Lower leg skin (tissue), 4 donors: Measurements from ENCODE around the gene CPN1. TPM values are rescaled to one million over a fixed set of nuclear protein-coding genes. Genes with fewer than 3 reads are reported as not detected.
"Not testable (repeated sequence)": the region's sequence is repeated elsewhere in the genome, so short reads cannot be mapped to it uniquely, and the experiment has no call there.

Source experiments
- DNase-seq, 2 donors: peaks; one replicate each; pipeline ENCODE4 v3.0.0-alpha.2; 2019; ENCODE audit warnings: low spot score in 2 of 2
- H3K4me3 ChIP-seq: fragments of 200-600 bp; sonication (generic); 2 replicates; pipeline ENCODE4 v1.5.1; 2017; ENCODE audit warnings: mild to moderate bottlenecking, low read depth; ENCODE audit not compliant: poor library complexity, severe bottlenecking
- CTCF ChIP-seq, 3 donors: fragments of 450-650 bp; IDR thresholded peaks; one replicate each; pipeline ENCODE4 v1.5.1; 2016; ENCODE audit warnings: antibody characterized with exemption in 3 of 3, mild to moderate bottlenecking in 3 of 3, moderate library complexity in 2 of 3
- POLR2A ChIP-seq, 2 donors: fragments of 450-650 bp; IDR thresholded peaks; one replicate each; pipeline ENCODE4 v1.6.1; 2016 to 2017; ENCODE audit warnings: antibody characterized with exemption in 2 of 2, mild to moderate bottlenecking in 1 of 2, moderate library complexity in 1 of 2
- WGBS, 2 donors: methylation state at CpG; one replicate each; pipeline ENCODE4 v1.1.5; 2018; 5-methylcytosine and 5-hydroxymethylcytosine counted together
- intact Hi-C: fragments of 100-400 bp; cut with DNase I; formaldehyde crosslinking; loops from one replicate; pipeline ENCODE4 v1.15.0; 2023; ENCODE audit warnings: low total_unique reads
- total RNA-seq, 4 donors: library from RNA; depleted of rRNA; stranded (reverse); fragments of >200 nt; gene quantifications; one replicate each; pipeline ENCODE4 v1.1.0, GENCODE V29; 2016

The CPN1 gene
- not detected for total RNA-seq

DNA sequence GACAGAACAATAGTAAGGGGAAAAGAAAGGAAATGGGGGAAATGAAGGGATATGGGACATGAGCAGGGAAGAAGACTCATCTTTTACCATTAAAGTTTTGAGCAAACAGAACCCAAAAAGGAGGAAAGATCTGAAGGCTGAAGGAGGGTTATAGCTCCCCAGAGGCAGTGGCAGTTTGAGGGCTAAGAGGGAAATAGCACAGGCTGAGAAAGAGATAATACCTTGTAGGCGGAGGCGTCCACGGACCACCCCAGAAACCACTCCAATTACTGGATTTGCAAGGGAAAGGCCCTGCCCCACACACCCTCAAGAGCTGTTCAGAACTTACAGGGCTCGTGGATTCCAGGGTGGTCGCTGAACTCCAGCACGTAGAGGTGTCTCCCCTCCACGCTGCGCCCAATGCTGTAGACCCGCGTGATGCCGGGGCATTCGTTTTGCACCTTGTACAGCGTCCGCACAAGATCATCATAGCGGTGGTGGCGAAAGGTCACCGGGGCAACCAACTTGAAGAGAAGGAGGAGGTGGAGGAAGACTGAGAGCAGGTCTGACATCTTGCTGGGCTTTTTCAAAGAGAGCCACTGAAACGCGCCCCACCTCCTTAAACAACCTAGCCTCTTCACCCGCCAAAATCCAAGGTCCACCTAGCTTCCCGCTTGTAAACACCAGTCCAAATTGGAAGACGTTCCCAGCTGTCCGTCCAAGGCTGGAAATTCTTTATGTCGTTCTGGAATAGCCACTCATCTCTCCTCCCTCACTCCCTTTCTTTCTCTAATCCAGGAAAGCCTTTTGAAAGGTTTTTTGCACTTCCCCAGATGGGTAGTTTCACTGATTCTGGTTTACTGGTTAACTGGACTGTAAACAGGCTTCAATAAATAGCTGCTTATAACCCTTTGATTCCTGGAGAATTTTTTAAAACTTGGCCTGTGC is at the start of gene CPN1:
TSS of gene CPN1 (minus strand) at position 795 of the 927 bp plus-strand sequence. CDS start at position 551, 244 bp downstream.
- no peak for DNase-seq
- H3K4me3 ChIP-seq: no peak within 1 kb of the TSS
- no peak for TF ChIP-seq POLR2A (IDR thresholded peaks at IDR 0.05)
- TF ChIP-seq CTCF (IDR thresholded peaks at IDR 0.05): no peak
- intact Hi-C loops: no loop called here
- 84 to 86% methylated on average over 24 of the region's 24 CpGs for WGBS, 2 donors

DNA sequence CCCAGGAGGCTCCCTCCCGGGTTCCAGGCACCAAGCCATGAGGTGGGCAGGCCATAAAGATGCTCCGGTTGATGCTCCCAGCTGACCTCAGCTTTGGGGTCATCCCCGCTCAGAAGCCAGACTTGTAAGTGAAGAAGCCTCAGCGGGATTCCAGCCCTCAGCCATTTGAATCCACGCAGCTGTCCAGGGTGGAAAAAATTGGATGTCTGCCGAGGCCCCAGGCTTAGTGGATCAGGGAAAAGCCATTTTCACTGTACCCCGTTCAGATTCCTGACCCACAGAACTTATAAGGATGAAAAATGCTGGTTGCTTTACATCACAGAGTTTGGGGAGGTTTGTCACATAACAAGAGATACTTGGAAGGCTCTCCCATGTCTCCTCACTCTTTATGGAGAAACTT is 49.2 kb upstream of the CPN1 start:
- DNase-seq: no peak
- no peak overlapping the region for H3K4me3 ChIP-seq
- TF ChIP-seq POLR2A (IDR thresholded peaks at IDR 0.05) (no peak), CTCF (IDR thresholded peaks at IDR 0.05) (no peak)
- intact Hi-C loops: no loop called here
- WGBS, 2 donors: 58 to 66% methylated on average over 7 of the region's 7 CpGs

DNA sequence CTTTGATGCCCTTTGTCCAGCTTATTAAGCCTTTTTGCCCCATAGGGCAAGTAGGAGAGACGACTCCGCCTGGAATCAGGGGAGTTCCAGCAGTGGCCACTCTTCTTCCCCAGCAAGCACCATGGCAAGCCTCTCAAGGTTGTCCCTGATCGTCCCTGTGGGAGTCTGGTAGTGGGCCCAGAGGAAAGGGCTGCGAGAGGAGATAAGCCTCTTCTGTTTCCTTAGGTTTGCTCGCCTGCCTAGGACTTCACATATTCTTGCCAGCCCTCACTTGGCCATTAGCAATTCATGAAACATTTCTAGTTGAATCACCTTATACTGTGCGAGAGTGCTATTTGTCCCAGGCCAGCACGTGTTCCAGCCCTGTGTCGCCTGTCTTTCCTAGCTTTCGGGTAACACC is 47.8 kb upstream of the CPN1 start:
- 75 to 81% methylated on average over 9 of the region's 9 CpGs for WGBS, 2 donors
- intact Hi-C loops: no loop called here
- no peak for DNase-seq
- TF ChIP-seq POLR2A (IDR thresholded peaks at IDR 0.05): no peak
- TF ChIP-seq CTCF (IDR thresholded peaks at IDR 0.05): no peak
- H3K4me3 ChIP-seq: no peak overlapping the region

DNA sequence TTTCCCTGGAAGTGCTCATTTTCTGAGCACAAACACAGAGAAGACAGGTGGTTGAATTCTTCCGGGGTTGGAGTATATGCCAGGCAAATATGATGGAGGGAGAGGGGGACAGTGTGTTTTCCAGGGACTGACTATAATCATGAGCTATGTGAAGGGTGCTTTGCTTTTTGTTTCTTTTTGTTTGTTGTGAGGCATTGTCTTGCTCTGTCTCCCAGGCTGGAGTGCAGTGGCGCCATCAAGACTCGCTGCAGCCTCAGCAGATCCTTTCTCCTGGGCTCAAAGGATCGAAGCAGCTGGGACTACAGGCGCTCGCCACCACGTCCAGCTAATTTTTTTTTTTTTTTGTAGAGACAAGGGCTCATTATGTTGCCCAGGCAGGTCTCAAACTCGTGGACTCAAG is 47.3 kb upstream of the CPN1 start:
- 75 to 83% methylated on average over 8 of the region's 8 CpGs for WGBS, 2 donors
- TF ChIP-seq CTCF (IDR thresholded peaks at IDR 0.05): no peak
- TF ChIP-seq POLR2A (IDR thresholded peaks at IDR 0.05): no peak
- no peak overlapping the region for H3K4me3 ChIP-seq
- no peak for DNase-seq
- intact Hi-C loops: no loop called here

GRCh38 chr10:100125335-100125734 is 43.7 kb upstream of the CPN1 start:
- H3K4me3 ChIP-seq, intact Hi-C loops, DNase-seq: not testable (repeated sequence)
- 61 to 78% methylated on average over 2 of the region's 2 CpGs for WGBS, 2 donors

DNA sequence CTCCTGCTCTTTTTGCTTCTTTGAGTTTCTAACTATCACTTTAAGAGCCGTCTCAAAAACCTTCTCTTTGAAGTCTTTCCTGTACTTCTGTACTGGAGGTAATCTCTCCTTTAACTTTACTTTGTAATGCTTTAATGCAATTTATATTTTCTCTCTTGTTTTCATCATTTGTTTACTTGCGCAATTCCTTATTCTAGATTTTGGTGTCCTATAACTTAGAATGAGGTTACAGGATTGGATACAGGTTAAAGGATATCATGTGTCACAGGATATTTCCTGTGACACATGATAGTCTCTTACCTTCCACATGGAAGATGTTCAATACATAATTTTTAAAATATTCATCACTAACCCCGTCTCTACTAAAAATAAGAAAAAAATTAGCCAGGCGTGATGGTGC is 42.4 kb upstream of the CPN1 start:
- 77 to 87% methylated on average over 4 of the region's 4 CpGs for WGBS, 2 donors
- DNase-seq: no peak
- intact Hi-C loops: no loop called here
- TF ChIP-seq CTCF (IDR thresholded peaks at IDR 0.05): no peak
- TF ChIP-seq POLR2A (IDR thresholded peaks at IDR 0.05): no peak
- H3K4me3 ChIP-seq: no peak overlapping the region
